NCI-H2081 treated with DMSO at 0.1 percent for 48 hours (cell line): Measurements from ENCODE around the gene GPR108.
"Not testable (repeated sequence)": the region's sequence is repeated elsewhere in the genome, so short reads cannot be mapped to it uniquely, and the experiment has no call there.

Source experiments
- DNase-seq: peaks from one replicate; lab custom pipeline; 2025; lab: John Stamatoyannopoulos, UW

The GPR108 gene

GRCh38 chr19:6720369-6721137 is 16.8 kb downstream of the GPR108 start, which contains the start of gene C3:
Gene C3 (minus strand): TSS chr19:6720650. CDS start chr19:6720589, 61 bp downstream.
- no peak for DNase-seq

- no peak for DNase-seq
Observed at GRCh38 chr19:6719992-6720368, 17.4 kb downstream of the GPR108 start.

GRCh38 chr19:6719540-6719861 is 17.9 kb downstream of the GPR108 start:
- no peak for DNase-seq

GRCh38 chr19:6718741-6719539 is 18.4 kb downstream of the GPR108 start:
- no peak for DNase-seq

GRCh38 chr19:6718111-6718740 is 19.2 kb downstream of the GPR108 start:
- no peak for DNase-seq

- no peak for DNase-seq
Observed at GRCh38 chr19:6717441-6717971, 19.9 kb downstream of the GPR108 start.

- DNase-seq = no peak
Observed at GRCh38 chr19:6717036-6717435, 20.3 kb downstream of the GPR108 start.

GRCh38 chr19:6716610-6716970 is 20.8 kb downstream of the GPR108 start:
- DNase-seq = no peak

GRCh38 chr19:6714749-6715555 is 22.4 kb downstream of the GPR108 start:
- DNase-seq = no peak

GRCh38 chr19:6713773-6714692 is 23.3 kb downstream of the GPR108 start:
- no peak for DNase-seq

GRCh38 chr19:6712692-6713670 is 24.4 kb downstream of the GPR108 start:
- DNase-seq = no peak

- no peak for DNase-seq
Observed at GRCh38 chr19:6712231-6712630, 25.1 kb downstream of the GPR108 start.

GRCh38 chr19:6711605-6712004 is 25.8 kb downstream of the GPR108 start:
- DNase-seq = no peak

GRCh38 chr19:6711078-6711361 is 26.4 kb downstream of the GPR108 start:
- no peak for DNase-seq

- no peak for DNase-seq
Observed at GRCh38 chr19:6710273-6711077, 26.9 kb downstream of the GPR108 start.

- DNase-seq = no peak
Observed at GRCh38 chr19:6709549-6709948, 27.8 kb downstream of the GPR108 start.

- DNase-seq = not testable (repeated sequence)
Observed at GRCh38 chr19:6708913-6709312, 28.5 kb downstream of the GPR108 start.

GRCh38 chr19:6708346-6708745 is 29.0 kb downstream of the GPR108 start:
- DNase-seq = no peak

GRCh38 chr19:6707658-6708018 is 29.7 kb downstream of the GPR108 start:
- no peak for DNase-seq
